NB4 (cell line): ENCODE results near the gene TXNRD3.

ENCODE experiments used
- CTCF ChIP-seq: IDR thresholded peaks from one replicate; pipeline ENCODE4 v1.5.1; 2012; ENCODE audit warnings: low read depth, low read length
- MAX ChIP-seq: IDR thresholded peaks from 2 replicates; pipeline ENCODE4 v1.6.1; 2011; ENCODE audit warnings: low read depth, low read length
- MYC ChIP-seq: IDR thresholded peaks from 2 replicates; pipeline ENCODE4 v1.6.1; 2011; ENCODE audit warnings: low read depth, low read length
- POLR2A ChIP-seq: IDR thresholded peaks from 2 replicates; pipeline ENCODE4 v1.6.1; 2011; ENCODE audit warnings: mild to moderate bottlenecking; ENCODE audit not compliant: insufficient read length; ENCODE audit errors: extremely low read depth

- TF ChIP-seq CTCF (no peak), POLR2A (no peak), MAX (no peak), MYC (no peak)
Measured at GRCh38 chr3:126665959-126666657, 11.2 kb upstream of the TXNRD3 start.
